Neural cell (in vitro differentiated cells): ENCODE results near the gene BCAP29. TPM values are rescaled to one million over a fixed set of nuclear protein-coding genes. Genes with fewer than 3 reads are reported as not detected.

Experiments used
- H2AFZ ChIP-seq: fragments of 200-600, 300-800 bp; sonication (generic), shearing (Covaris generic); 2 replicates; pipeline ENCODE4 v1.6.0; 2014; ENCODE audit warnings: low read depth, mild to moderate bottlenecking, antibody characterized with exemption, low read length, moderate library complexity
- H3F3A ChIP-seq: fragments of 200-600 bp; shearing (Covaris generic); 2 replicates; pipeline ENCODE4 v1.6.1; 2016; ENCODE audit warnings: mild to moderate bottlenecking, moderate library complexity, mixed read lengths, antibody characterized with exemption, low read length; ENCODE audit not compliant: insufficient read depth, poor library complexity, severe bottlenecking
- H3K27ac ChIP-seq: fragments of 200-600, 300-800 bp; sonication (generic), shearing (Covaris generic); 2 replicates; pipeline ENCODE4 v1.5.1; 2014; ENCODE audit warnings: mild to moderate bottlenecking, low read length, moderate library complexity
- H3K27me3 ChIP-seq: fragments of 300-800, 200-600 bp; sonication (generic), shearing (Covaris generic); 2 replicates; pipeline ENCODE4 v1.6.0; 2014; ENCODE audit warnings: mild to moderate bottlenecking, low read depth, low read length, moderate library complexity; ENCODE audit not compliant: insufficient read depth
- H3K36me3 ChIP-seq: fragments of 300-800, 200-600 bp; sonication (generic), shearing (Covaris generic); 2 replicates; pipeline ENCODE4 v1.5.1; 2014; ENCODE audit warnings: mild to moderate bottlenecking, antibody characterized with exemption, low read length, moderate library complexity; ENCODE audit not compliant: insufficient read depth
- H3K4me2 ChIP-seq: fragments of 300-800, 200-600 bp; sonication (generic), shearing (Covaris generic); 2 replicates; pipeline ENCODE4 v1.6.0; 2014; ENCODE audit warnings: mild to moderate bottlenecking, low read length
- H3K4me3 ChIP-seq: fragments of 300-800, 200-600 bp; sonication (generic), shearing (Covaris generic); 2 replicates; pipeline ENCODE4 v1.5.1; 2014; ENCODE audit warnings: mild to moderate bottlenecking, low read length, moderate library complexity
- H3K79me2 ChIP-seq: fragments of 200-600 bp; shearing (Covaris generic); replicated peaks from 2 replicates; pipeline ENCODE4 v1.6.0; 2014; ENCODE audit warnings: mild to moderate bottlenecking, low read length, moderate library complexity; ENCODE audit not compliant: insufficient read depth
- H3K9ac ChIP-seq: fragments of 300-800, 200-600 bp; sonication (generic), shearing (Covaris generic); 2 replicates; pipeline ENCODE4 v1.6.1; 2016; ENCODE audit warnings: mild to moderate bottlenecking, low read length, mixed read lengths
- H3K9me2 ChIP-seq: fragments of 200-600 bp; shearing (Covaris generic); 2 replicates; pipeline ENCODE4 v1.6.1; 2016; ENCODE audit warnings: mild to moderate bottlenecking, low read length, mixed read lengths; ENCODE audit not compliant: insufficient read depth
- H3K9me3 ChIP-seq: fragments of 200-600, 300-800 bp; sonication (generic), shearing (Covaris generic); 2 replicates; pipeline ENCODE4 v1.6.1; 2016; ENCODE audit warnings: mild to moderate bottlenecking, mixed run types, low read length, moderate library complexity, mixed read lengths
- H4K20me1 ChIP-seq: fragments of 200-600 bp; shearing (Covaris generic); 2 replicates; pipeline ENCODE4 v1.6.1; 2016; ENCODE audit warnings: mild to moderate bottlenecking, mixed run types; ENCODE audit not compliant: insufficient read depth
- EP300 ChIP-seq: fragments of 450-650 bp; conservative IDR thresholded peaks from 2 replicates; pipeline ENCODE4 v1.6.1; 2014; ENCODE audit warnings: antibody characterized with exemption, mild to moderate bottlenecking, moderate library complexity; ENCODE audit not compliant: poor library complexity, severe bottlenecking
- EZH2 ChIP-seq: fragments of 200-600, 300-800 bp; shearing (Covaris generic), sonication (generic); IDR thresholded peaks from 2 replicates; pipeline ENCODE4 v1.6.1; 2014; ENCODE audit warnings: antibody characterized with exemption, low read length, borderline replicate concordance, mild to moderate bottlenecking; ENCODE audit not compliant: insufficient read depth, poor library complexity, severe bottlenecking
- MXI1 ChIP-seq: fragments of 450-650 bp; conservative IDR thresholded peaks from 2 replicates; pipeline ENCODE4 v1.6.1; 2014; ENCODE audit warnings: antibody characterized with exemption, mild to moderate bottlenecking; ENCODE audit not compliant: poor library complexity, severe bottlenecking
- POLR2AphosphoS5 ChIP-seq: IDR thresholded peaks from 2 replicates; pipeline ENCODE4 v1.6.1; 2012
- RAD21 ChIP-seq: fragments of 450-650 bp; conservative IDR thresholded peaks from 2 replicates; pipeline ENCODE4 v1.6.1; 2014; ENCODE audit warnings: antibody characterized with exemption, mild to moderate bottlenecking, moderate library complexity
- SMC3 ChIP-seq: fragments of 450-650 bp; conservative IDR thresholded peaks from 2 replicates; pipeline ENCODE4 v1.6.1; 2014; ENCODE audit warnings: antibody characterized with exemption, mild to moderate bottlenecking, moderate library complexity; ENCODE audit not compliant: poor library complexity
- TAF1 ChIP-seq: IDR thresholded peaks from 2 replicates; pipeline ENCODE4 v1.6.1; 2012; ENCODE audit warnings: low read depth
- polyA plus RNA-seq: library from polyadenylated mRNA; depleted of rRNA; stranded (reverse); fragments of >200 nt; gene quantifications from 2 replicates; pipeline ENCODE4 v1.2.3, GENCODE V29; 2014
- TF ChIP-seq, protein P1 (sequence below): fragments of 450-650 bp; IDR thresholded peaks from 2 replicates; pipeline ENCODE4 v1.5.1; 2014; ENCODE audit warnings: antibody characterized with exemption, mild to moderate bottlenecking, moderate library complexity; ENCODE audit not compliant: poor library complexity, severe bottlenecking
- TF ChIP-seq, protein P2 (sequence below): IDR thresholded peaks from 2 replicates; pipeline ENCODE4 v1.6.1; 2012; ENCODE audit warnings: borderline replicate concordance

The BCAP29 gene
- polyA plus RNA-seq, 1 donor from 2014 or later, result 51.5 TPM

DNA sequence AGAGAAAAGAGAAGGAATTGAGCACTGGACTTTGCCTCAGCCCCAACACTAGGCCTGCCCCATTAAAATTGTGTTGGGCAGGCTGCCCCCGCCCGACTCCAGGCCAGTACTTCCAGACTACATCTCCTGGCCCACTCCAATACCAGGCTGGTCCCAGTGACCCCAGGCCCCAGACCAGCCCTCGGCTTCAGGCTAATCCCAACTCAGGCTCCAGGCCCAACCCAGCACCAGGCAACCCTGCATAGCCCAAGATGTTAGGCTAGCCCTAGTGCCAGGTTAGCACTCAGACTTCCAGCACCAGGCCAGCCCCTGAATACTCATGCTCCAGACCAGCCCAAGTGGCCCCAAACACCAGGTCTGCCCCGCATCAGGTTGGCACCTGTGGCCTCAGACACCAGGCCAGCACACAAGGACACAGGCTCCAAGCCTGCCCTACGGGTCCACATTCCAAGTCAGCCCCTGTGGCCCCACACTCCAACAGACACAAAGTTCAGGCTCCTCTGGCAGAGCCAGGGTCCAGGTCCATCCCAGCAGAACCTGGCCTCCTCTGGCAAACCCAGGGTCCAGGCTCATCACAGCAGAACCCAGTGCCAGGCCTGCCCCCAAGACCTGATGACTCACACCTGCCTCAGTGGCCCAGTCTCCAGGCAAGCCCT is 36.6 kb upstream of the BCAP29 start:
- H3K9me2 ChIP-seq, result no peaks in the 10 kb centered on the region
- H3K27ac ChIP-seq, result no peak overlapping the region
- no peak overlapping the region for H3K9ac ChIP-seq
- H3K36me3 ChIP-seq, result peaks cover 10% of the 10 kb centered on the region
- no peaks in the 10 kb centered on the region for H3K79me2 ChIP-seq
- TF ChIP-seq MXI1 (no peak), EZH2 (no peak), POLR2AphosphoS5 (no peak), RAD21 (no peak), EP300 (no peak), TAF1 (no peak), SMC3 (no peak)
- TF ChIP-seq, protein P1, sequence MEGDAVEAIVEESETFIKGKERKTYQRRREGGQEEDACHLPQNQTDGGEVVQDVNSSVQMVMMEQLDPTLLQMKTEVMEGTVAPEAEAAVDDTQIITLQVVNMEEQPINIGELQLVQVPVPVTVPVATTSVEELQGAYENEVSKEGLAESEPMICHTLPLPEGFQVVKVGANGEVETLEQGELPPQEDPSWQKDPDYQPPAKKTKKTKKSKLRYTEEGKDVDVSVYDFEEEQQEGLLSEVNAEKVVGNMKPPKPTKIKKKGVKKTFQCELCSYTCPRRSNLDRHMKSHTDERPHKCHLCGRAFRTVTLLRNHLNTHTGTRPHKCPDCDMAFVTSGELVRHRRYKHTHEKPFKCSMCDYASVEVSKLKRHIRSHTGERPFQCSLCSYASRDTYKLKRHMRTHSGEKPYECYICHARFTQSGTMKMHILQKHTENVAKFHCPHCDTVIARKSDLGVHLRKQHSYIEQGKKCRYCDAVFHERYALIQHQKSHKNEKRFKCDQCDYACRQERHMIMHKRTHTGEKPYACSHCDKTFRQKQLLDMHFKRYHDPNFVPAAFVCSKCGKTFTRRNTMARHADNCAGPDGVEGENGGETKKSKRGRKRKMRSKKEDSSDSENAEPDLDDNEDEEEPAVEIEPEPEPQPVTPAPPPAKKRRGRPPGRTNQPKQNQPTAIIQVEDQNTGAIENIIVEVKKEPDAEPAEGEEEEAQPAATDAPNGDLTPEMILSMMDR, result no peak
- TF ChIP-seq, protein P2, sequence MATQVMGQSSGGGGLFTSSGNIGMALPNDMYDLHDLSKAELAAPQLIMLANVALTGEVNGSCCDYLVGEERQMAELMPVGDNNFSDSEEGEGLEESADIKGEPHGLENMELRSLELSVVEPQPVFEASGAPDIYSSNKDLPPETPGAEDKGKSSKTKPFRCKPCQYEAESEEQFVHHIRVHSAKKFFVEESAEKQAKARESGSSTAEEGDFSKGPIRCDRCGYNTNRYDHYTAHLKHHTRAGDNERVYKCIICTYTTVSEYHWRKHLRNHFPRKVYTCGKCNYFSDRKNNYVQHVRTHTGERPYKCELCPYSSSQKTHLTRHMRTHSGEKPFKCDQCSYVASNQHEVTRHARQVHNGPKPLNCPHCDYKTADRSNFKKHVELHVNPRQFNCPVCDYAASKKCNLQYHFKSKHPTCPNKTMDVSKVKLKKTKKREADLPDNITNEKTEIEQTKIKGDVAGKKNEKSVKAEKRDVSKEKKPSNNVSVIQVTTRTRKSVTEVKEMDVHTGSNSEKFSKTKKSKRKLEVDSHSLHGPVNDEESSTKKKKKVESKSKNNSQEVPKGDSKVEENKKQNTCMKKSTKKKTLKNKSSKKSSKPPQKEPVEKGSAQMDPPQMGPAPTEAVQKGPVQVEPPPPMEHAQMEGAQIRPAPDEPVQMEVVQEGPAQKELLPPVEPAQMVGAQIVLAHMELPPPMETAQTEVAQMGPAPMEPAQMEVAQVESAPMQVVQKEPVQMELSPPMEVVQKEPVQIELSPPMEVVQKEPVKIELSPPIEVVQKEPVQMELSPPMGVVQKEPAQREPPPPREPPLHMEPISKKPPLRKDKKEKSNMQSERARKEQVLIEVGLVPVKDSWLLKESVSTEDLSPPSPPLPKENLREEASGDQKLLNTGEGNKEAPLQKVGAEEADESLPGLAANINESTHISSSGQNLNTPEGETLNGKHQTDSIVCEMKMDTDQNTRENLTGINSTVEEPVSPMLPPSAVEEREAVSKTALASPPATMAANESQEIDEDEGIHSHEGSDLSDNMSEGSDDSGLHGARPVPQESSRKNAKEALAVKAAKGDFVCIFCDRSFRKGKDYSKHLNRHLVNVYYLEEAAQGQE, result no peak
- H2AFZ ChIP-seq, result no peak overlapping the region
- H3K27me3 ChIP-seq, result no peaks in the 10 kb centered on the region
- no peaks in the 10 kb centered on the region for H3F3A ChIP-seq
- no peak overlapping the region for H3K4me2 ChIP-seq
- no peaks in the 10 kb centered on the region for H3K9me3 ChIP-seq
- no peaks in the 10 kb centered on the region for H4K20me1 ChIP-seq
- H3K4me3 ChIP-seq, result no peak overlapping the region

DNA sequence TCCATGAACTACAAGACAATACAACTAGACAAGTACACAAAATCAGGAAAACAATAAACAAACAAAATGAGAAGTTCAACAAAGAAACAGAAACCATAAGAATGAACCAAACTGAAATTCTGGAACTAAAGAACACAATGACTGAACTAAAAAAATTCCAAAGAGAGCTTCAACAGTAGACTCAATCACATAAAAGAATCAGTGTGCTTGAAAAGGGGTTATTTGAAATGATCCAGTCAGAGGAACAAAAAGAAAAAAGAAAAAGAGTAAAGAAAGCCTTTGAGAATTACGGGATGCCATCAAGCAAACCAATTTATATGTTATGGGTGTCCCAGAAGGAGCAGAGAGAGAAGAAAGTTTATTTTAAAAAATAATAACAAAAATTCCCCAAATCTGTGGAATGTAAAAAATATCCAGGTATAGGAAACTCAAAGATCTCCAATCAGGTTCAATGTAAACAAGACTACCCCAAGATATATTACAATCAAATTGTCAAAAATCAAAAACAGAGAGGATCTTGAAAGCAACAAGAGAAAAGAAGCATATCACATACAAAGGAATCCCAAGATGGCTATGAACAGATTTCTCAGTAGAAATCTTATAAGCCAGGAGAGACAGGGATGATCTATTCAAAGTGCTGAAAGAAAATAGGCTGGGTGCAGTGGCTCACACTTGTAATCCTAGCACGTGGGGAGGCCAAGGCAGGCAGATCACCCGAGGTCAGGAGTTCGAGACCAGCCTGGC is 35.0 kb upstream of the BCAP29 start:
- no peaks in the 10 kb centered on the region for H3K9me2 ChIP-seq
- no peaks in the 10 kb centered on the region for H3F3A ChIP-seq
- no peak overlapping the region for H3K4me3 ChIP-seq
- no peaks in the 10 kb centered on the region for H3K27me3 ChIP-seq
- no peak for TF ChIP-seq EP300
- no peak for TF ChIP-seq TAF1
- TF ChIP-seq, protein P2, result no peak
- TF ChIP-seq, protein P1, result no peak
- no peak for TF ChIP-seq MXI1
- H3K9ac ChIP-seq, result no peak overlapping the region
- H2AFZ ChIP-seq, result no peak overlapping the region
- no peaks in the 10 kb centered on the region for H3K9me3 ChIP-seq
- no peaks in the 10 kb centered on the region for H4K20me1 ChIP-seq
- H3K4me2 ChIP-seq, result no peak overlapping the region
- H3K36me3 ChIP-seq, result peaks cover 10% of the 10 kb centered on the region
- H3K79me2 ChIP-seq, result no peaks in the 10 kb centered on the region
- H3K27ac ChIP-seq, result no peak overlapping the region
